HG02973 (cell line): ENCODE measurements around the gene KHDRBS2.

Experiments
- ATAC-seq: cut with Tn5 transposase; IDR thresholded peaks from one replicate; pipeline ENCODE4 v1.9.1; 2021; ENCODE audit warnings: moderate library complexity; ENCODE audit not compliant: unreplicated experiment

The KHDRBS2 gene

GRCh38 chr6:62039605-62040004 lies 246.4 kb downstream of the KHDRBS2 start:
- ATAC-seq = no peak

GRCh38 chr6:62037445-62037844 lies 248.6 kb downstream of the KHDRBS2 start:
- no peak for ATAC-seq

GRCh38 chr6:62035952-62036351 lies 250.1 kb downstream of the KHDRBS2 start:
- ATAC-seq = no peak

- ATAC-seq = no peak
Observed at GRCh38 chr6:62013719-62014118, 272.3 kb downstream of the KHDRBS2 start.

GRCh38 chr6:62009445-62009844 lies 276.6 kb downstream of the KHDRBS2 start:
- no peak for ATAC-seq

- no peak for ATAC-seq
Observed at GRCh38 chr6:61989616-61990015, 296.4 kb downstream of the KHDRBS2 start.

- no peak for ATAC-seq
Observed at GRCh38 chr6:61980622-61981021, 305.4 kb downstream of the KHDRBS2 start.

GRCh38 chr6:61977947-61978346 lies 308.1 kb downstream of the KHDRBS2 start:
- no peak for ATAC-seq

GRCh38 chr6:61977099-61977498 lies 308.9 kb downstream of the KHDRBS2 start:
- ATAC-seq = no peak

GRCh38 chr6:61959196-61959595 lies 326.8 kb downstream of the KHDRBS2 start:
- no peak for ATAC-seq

- ATAC-seq = no peak
Observed at GRCh38 chr6:61953851-61954250, 332.2 kb downstream of the KHDRBS2 start.

- ATAC-seq = no peak
Observed at GRCh38 chr6:61951586-61951985, 334.4 kb downstream of the KHDRBS2 start.

GRCh38 chr6:61950811-61951210 lies 335.2 kb downstream of the KHDRBS2 start:
- ATAC-seq = no peak

- no peak for ATAC-seq
Observed at GRCh38 chr6:61949971-61950370, 336.1 kb downstream of the KHDRBS2 start.

GRCh38 chr6:61949161-61949560 lies 336.9 kb downstream of the KHDRBS2 start:
- no peak for ATAC-seq

- no peak for ATAC-seq
Observed at GRCh38 chr6:61947311-61947947, 338.6 kb downstream of the KHDRBS2 start.

GRCh38 chr6:61940919-61941318 lies 345.1 kb downstream of the KHDRBS2 start:
- no peak for ATAC-seq

- ATAC-seq = no peak
Observed at GRCh38 chr6:61935242-61935846, 350.7 kb downstream of the KHDRBS2 start.

GRCh38 chr6:61909486-61909885 lies 376.5 kb downstream of the KHDRBS2 start:
- ATAC-seq = no peak

- ATAC-seq = no peak
Observed at GRCh38 chr6:61901748-61902147, 384.3 kb downstream of the KHDRBS2 start.

- no peak for ATAC-seq
Observed at GRCh38 chr6:61894536-61894935, 391.5 kb downstream of the KHDRBS2 start.

GRCh38 chr6:61887423-61887822 lies 398.6 kb downstream of the KHDRBS2 start:
- ATAC-seq = no peak
